Activated T-cell treated with anti-CD3 and anti-CD28 coated beads, Interleukin-2, amount 50 U/mL, for 24 hours (primary cell): ENCODE measurements around the gene KCNC4.

Experiments
- DNase-seq: peaks from one replicate; pipeline ENCODE4 v3.0.0-alpha.2; 2020
- H3K27ac Mint-ChIP-seq: 2 replicates; pipeline ENCODE4 v1.8.0; 2020; ENCODE audit warnings: mild to moderate bottlenecking, mixed read lengths
- H3K27me3 Mint-ChIP-seq: 2 replicates; pipeline ENCODE4 v1.8.0; 2020; ENCODE audit warnings: mixed read lengths
- H3K36me3 Mint-ChIP-seq: 2 replicates; pipeline ENCODE4 v1.8.0; 2020; ENCODE audit warnings: low read depth, mixed read lengths
- H3K4me1 Mint-ChIP-seq: 2 replicates; pipeline ENCODE4 v1.8.0; 2020; ENCODE audit warnings: low read depth, mixed read lengths
- H3K4me3 Mint-ChIP-seq: 2 replicates; pipeline ENCODE4 v1.8.0; 2020; ENCODE audit warnings: mild to moderate bottlenecking, moderate library complexity, mixed read lengths
- H3K9me3 Mint-ChIP-seq: 2 replicates; pipeline ENCODE4 v1.8.0; 2020; ENCODE audit warnings: mixed read lengths

The KCNC4 gene

DNA sequence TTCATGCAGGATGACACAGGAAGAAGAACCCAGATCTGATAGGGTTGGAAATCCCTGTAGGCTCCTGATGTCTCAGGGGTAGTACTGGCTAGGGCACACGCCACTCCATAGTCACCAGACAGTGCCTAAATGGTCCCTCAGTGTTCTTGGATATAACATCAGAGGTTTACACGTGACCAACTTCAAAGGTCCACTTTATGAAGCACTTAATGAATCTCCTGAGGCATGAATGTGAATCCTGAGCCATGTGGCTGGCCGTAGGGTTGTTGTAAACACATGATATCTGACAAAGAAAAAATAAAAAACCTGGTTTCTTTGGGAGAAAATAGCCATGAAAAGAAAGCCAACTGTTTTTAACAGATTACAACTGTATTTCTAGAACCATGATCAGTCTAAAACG is 32.3 kb upstream of the KCNC4 start:
- Mint-ChIP-seq H3K27me3 (peaks cover 7% of the 10 kb centered on the region), H3K4me1 (no peaks in the 10 kb centered on the region), H3K27ac (no peak overlapping the region), H3K36me3 (no peaks in the 10 kb centered on the region), H3K4me3 (no peak overlapping the region), H3K9me3 (no peaks in the 10 kb centered on the region)
- DNase-seq: no peak

DNA sequence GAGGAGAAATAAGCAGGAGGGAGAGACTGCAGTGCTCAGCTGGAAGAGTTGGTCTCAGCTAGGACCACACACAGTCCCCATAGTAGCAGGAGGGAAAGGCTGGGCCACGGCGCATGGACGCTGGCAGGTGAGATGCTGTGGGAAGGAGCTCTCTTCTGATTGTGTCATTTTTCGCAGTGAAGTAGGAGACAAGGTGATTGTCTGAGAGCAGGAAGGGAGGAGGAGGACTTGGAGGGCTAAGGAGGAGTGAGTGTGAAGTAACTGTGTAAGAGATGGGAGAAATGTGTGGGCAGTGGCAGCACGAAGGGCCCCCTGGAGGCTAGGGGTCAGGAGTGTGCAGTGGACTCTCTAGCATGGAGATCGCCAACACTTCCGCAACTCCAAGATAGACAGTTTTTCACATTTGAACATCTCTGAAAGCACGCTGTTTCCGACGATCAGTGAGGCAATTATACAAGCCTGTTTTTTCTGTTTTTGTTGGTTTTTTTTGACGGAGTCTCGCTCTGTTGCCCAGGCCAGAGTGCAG is 26.4 kb upstream of the KCNC4 start:
- no peaks in the 10 kb centered on the region for H3K36me3 Mint-ChIP-seq
- H3K27me3 Mint-ChIP-seq: peaks cover 9% of the 10 kb centered on the region
- DNase-seq: no peak
- no peaks in the 10 kb centered on the region for H3K4me1 Mint-ChIP-seq
- no peak overlapping the region for H3K4me3 Mint-ChIP-seq
- no peak overlapping the region for H3K27ac Mint-ChIP-seq
- H3K9me3 Mint-ChIP-seq: no peaks in the 10 kb centered on the region

DNA sequence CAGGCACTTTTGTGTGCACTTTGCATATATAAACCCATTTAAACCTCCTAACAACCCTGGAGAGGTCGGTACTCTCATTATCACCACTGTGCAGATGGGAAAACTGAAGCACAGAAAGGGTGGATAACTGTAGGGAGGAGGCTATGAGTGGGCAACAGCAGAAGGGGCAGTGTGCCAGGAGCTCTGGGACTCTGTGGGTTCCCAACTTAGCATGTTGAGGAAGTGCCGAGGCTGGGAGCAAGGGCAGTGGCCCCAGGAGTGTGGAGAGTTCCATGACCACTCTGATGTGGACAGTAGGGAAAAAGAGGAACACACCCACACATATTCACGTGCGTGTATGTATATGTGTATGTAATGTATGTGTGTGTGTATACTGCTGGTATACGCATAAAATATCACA is 25.7 kb upstream of the KCNC4 start:
- no peak overlapping the region for H3K4me3 Mint-ChIP-seq
- no peak for DNase-seq
- no peaks in the 10 kb centered on the region for H3K9me3 Mint-ChIP-seq
- peaks cover 9% of the 10 kb centered on the region for H3K27me3 Mint-ChIP-seq
- no peaks in the 10 kb centered on the region for H3K36me3 Mint-ChIP-seq
- H3K27ac Mint-ChIP-seq: no peak overlapping the region
- no peaks in the 10 kb centered on the region for H3K4me1 Mint-ChIP-seq

DNA sequence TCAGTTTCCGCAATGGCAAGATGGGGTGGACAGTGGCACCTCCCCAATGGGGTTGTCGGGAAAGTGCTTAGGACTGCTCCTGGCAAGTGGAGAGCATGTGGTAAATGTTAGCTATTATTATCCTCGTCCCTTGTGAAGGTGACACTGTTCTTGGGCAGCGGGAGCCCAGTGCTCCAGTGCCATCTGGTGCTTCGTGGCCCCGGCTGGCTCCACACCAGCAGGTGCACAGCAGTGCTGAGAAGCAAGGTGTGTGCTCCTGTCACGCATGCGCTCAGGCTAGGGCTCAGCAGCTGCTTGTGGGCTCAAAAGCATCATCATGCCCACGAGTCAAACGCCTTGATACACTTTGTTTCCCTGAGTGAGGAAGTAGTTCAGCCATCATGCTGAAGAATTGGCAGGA is 24.9 kb upstream of the KCNC4 start:
- H3K36me3 Mint-ChIP-seq: no peaks in the 10 kb centered on the region
- H3K9me3 Mint-ChIP-seq: no peaks in the 10 kb centered on the region
- peaks cover 9% of the 10 kb centered on the region for H3K27me3 Mint-ChIP-seq
- H3K27ac Mint-ChIP-seq: no peak overlapping the region
- H3K4me3 Mint-ChIP-seq: no peak overlapping the region
- no peak for DNase-seq
- no peaks in the 10 kb centered on the region for H3K4me1 Mint-ChIP-seq

DNA sequence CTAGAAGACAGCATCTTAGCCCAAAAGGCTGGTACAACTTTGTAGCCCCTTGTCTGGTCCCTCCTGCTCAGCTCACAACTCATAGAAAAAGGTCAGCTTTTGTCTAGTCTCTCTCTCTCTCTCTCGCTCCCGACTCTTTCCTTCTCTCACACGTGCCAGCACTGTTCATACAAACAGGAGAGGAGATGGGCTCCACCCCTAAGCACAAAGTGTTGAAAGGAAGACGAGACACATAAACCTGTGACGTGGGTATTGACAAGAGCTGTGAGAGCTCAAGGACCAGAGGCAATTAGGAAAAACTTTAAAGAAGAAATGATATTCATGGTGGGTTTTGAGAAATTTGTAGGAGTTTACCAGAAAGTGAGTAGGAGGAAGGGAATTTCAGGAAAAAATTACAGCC is 23.6 kb upstream of the KCNC4 start:
- no peak for DNase-seq
- H3K27ac Mint-ChIP-seq: no peak overlapping the region
- peaks cover 8% of the 10 kb centered on the region for H3K4me1 Mint-ChIP-seq
- H3K4me3 Mint-ChIP-seq: no peak overlapping the region
- H3K9me3 Mint-ChIP-seq: no peaks in the 10 kb centered on the region
- peaks cover 9% of the 10 kb centered on the region for H3K27me3 Mint-ChIP-seq
- H3K36me3 Mint-ChIP-seq: no peaks in the 10 kb centered on the region

DNA sequence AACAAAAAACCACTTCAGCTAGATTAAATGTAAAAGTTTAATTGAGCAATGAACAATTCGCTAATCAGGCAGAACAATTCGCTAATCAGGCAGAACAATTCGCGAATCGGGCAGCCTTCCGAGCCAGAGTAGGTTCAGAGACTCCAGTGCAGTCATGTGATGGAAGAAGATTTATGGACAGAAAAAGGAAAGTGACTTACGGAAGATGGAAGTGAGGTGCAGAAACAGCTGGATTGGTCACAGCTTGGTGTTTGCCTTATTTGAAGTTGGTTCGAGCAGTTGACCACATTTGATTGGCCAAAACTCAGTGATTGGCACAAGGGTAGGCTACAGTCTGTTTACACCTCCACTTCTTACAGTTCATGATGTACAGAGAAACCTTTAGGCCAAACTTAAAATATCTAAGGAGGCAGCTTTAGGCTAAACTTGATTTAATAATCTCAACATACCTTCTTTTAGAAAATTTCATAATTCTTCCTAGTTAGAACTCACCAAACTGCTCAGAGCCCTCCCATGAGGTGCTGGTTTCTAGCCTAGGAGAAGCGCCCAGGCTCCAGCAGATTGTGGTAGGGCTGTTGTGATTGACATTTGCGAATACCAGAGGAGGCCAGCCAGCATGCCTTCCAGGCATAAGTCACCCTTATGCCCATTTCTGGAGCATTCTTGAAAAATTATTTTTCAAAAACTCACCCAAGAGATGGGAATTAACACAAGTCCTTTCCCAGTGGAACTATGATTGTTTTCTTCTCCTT is 22.8 kb upstream of the KCNC4 start:
- Mint-ChIP-seq H3K36me3 (no peaks in the 10 kb centered on the region), H3K27me3 (peaks cover 9% of the 10 kb centered on the region), H3K4me1 (peaks cover 8% of the 10 kb centered on the region), H3K9me3 (no peaks in the 10 kb centered on the region), H3K4me3 (no peak overlapping the region), H3K27ac (no peak overlapping the region)
- no peak for DNase-seq

DNA sequence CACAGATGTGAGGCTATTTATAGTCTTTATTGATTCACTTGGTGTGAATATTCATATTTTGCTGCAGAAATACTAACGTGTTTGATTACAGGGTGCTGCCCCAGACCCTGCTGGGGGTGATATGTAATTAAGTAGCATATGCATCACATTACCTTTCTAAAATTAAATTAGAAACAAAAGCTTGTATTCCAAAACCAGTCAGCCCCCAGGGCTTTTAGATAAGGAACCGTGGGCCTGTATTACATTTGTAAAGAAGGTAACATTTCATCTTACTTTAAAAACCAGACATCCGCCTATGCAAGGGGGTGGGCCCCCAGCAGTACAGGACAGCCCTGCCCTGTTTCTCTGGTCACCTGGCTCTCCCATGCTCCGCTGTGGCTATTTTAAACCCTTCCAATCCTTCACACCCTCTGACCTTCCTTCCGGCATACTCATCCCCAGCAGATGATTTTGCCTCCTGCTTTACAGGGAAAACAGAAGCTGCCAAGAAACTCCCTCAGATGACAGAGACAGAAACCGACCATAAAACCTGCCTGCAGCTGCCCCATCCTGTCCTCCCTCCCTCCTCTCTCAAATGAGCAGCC is 22.0 kb upstream of the KCNC4 start:
- Mint-ChIP-seq H3K27ac (no peak overlapping the region), H3K27me3 (peaks cover 9% of the 10 kb centered on the region), H3K36me3 (no peaks in the 10 kb centered on the region), H3K4me3 (no peak overlapping the region), H3K4me1 (peaks cover 8% of the 10 kb centered on the region), H3K9me3 (no peaks in the 10 kb centered on the region)
- no peak for DNase-seq

DNA sequence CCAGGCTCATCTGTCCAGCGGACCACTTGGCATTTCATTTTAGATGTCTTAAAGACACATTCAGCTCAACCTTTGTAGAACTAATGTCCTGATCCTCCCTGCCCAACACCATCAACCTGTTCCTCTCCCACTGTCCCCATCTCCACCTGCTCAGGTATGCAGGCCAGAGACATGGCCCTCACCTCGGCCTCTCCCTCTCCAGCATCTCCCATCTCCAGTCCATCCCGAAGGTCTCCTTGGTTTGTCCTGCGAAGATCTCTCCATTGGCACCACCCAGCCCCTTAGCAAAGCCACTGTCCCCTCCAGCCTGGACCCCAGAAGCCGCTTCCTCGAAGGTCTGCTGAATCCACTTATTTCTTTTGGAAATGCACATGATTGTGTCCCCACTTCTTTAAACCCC is 20.9 kb upstream of the KCNC4 start:
- Mint-ChIP-seq H3K36me3 (no peaks in the 10 kb centered on the region), H3K9me3 (no peaks in the 10 kb centered on the region), H3K27ac (no peak overlapping the region), H3K27me3 (peaks cover 9% of the 10 kb centered on the region), H3K4me1 (peaks cover 8% of the 10 kb centered on the region), H3K4me3 (no peak overlapping the region)
- no peak for DNase-seq

DNA sequence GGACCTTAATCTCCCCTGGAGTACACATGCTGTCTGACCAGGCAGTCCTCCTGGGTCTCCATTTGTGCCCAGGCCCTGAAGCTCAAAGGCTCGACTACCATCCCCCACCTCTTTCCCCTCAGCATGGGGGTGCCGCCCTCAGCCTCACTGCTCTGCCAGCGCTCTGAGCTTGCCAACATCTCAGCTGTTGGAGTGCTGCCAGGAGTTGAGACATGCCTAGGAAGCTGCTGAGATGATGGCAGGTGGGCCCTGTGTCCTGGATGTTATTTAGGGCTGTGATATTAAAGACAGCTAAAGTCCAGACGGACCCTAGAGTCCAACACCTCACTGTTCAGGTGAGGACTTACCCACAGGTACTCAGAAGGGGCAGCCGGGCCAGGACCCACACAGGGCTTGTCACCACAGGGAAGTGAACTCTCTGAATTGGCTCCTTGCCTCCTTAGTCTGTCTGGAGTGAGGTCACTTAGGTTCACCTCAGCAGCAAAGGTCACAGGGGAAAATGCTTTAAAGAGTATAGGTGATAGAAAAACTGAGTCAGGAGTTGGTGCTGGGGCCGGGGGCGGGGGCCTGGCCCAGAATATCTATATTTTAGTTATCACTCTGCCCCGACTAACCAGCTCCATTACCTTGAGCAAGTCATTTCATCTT is 19.7 kb upstream of the KCNC4 start:
- Mint-ChIP-seq H3K9me3 (no peaks in the 10 kb centered on the region), H3K4me3 (no peak overlapping the region), H3K27ac (no peak overlapping the region), H3K27me3 (peaks cover 3% of the 10 kb centered on the region), H3K4me1 (peaks cover 8% of the 10 kb centered on the region), H3K36me3 (no peaks in the 10 kb centered on the region)
- DNase-seq: no peak

DNA sequence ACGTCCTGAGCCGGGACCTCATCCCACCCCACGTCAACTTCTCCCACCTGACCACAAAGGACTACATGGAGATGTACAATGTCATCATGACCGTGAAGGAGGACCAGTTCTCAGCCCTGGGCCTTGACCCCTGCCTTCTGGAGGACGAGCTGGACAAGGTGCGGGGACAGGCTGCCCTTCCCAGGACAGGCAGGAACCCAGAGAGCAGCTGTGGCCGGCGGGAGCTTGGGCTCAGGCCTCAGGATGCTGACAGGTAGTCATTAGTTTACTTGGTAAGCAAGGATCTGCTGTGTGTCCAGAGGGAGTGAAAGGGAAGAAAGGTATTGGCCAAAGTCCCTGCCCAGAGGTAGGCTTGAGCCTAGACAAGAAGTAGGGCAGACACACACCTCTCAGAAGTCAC is 17.6 kb upstream of the KCNC4 start:
- no peak for DNase-seq
- Mint-ChIP-seq H3K36me3 (no peaks in the 10 kb centered on the region), H3K27ac (no peak overlapping the region), H3K4me1 (peaks cover 8% of the 10 kb centered on the region), H3K27me3 (no peaks in the 10 kb centered on the region), H3K4me3 (no peak overlapping the region), H3K9me3 (no peaks in the 10 kb centered on the region)

DNA sequence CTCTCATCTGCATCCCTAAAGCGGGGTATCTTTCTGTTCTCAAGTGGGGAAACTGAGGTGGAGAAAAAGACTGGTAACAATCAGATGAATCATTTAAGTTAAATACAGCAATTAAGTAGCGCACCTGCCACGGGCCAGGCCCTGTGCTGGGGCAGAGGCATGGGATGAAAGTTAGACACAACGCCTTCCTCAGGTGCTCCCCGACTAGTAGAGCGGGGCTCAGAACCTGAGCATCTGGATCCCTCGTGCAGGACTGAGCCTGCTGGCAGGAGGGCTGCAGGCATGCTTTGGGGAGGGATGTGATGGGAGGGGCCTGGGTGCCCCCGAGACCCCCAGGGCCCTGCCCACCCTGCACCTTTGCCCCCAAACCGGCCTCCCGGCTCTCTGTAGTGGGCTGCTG is 14.9 kb upstream of the KCNC4 start:
- no peak for DNase-seq
- Mint-ChIP-seq H3K36me3 (no peaks in the 10 kb centered on the region), H3K4me3 (no peak overlapping the region), H3K27ac (no peak overlapping the region), H3K9me3 (no peaks in the 10 kb centered on the region), H3K27me3 (no peaks in the 10 kb centered on the region), H3K4me1 (peaks cover 8% of the 10 kb centered on the region)

DNA sequence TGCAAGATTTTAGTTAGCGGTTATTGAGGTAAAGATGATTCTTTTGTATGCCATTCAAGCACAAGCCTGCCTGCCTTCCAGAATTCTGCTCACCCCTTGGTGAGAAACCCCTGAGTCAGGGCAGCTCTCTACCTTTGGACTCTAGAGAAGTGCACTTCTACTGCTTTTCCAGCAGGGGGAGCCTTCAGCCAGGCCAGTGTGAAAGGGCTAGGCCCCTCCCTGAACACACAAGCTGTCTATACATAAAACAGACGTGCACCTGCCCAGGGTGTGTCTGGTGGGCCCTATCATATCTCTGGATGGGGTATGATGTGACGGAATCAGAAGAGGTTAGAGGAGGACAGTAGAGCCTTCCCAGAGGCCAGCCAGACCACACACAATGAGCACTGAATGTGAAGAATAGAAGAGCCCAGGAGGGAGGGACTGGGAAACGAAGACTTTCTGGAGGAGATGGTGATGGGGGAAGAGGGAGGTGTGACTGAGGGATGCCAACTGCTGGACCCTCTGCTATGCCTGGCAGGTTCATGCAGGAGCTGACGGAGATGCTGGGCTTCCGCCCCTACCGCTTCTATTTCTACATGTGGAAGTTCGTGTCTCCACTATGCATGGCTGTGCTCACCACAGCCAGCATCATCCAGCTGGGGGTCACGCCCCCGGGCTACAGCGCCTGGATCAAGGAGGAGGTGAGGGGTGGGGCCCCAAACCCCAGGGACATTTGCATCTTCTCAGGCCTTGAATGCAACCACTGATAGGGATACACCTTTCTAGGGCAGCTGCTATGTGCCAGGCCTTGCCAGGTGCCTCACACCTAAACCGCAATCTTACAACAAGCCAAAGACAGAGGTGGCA is 13.0 kb upstream of the KCNC4 start:
- Mint-ChIP-seq H3K4me1 (no peaks in the 10 kb centered on the region), H3K4me3 (no peak overlapping the region), H3K36me3 (no peaks in the 10 kb centered on the region), H3K27me3 (no peaks in the 10 kb centered on the region), H3K27ac (no peak overlapping the region), H3K9me3 (no peaks in the 10 kb centered on the region)
- DNase-seq: peak; percentile 64

DNA sequence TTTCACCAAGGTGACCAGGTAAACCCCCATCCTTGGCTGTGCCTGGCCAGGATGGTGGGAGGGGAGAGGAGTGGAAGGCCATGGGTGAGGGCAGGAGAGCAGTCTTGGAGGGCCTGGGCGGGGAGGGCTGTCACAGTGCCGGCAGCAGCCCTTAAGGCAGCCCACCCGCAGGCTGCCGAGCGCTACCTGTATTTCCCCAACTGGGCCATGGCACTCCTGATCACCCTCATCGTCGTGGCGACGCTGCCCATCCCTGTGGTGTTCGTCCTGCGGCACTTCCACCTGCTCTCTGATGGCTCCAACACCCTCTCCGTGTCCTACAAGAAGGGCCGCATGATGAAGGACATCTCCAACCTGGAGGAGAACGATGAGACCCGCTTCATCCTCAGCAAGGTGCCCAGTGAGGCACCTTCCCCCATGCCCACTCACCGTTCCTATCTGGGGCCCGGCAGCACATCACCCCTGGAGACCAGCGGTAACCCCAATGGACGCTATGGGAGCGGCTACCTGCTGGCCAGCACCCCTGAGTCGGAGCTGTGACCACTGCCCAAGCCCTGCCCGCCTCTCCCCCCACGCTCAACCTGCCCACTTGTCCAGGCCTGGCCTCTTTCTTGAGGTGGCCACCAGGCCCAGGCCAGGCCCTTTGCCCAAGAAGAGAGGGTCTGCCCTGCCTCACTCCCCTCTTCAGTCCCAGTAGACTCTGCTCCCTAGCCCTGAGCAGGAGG is 12.0 kb upstream of the KCNC4 start:
- Mint-ChIP-seq H3K27ac (no peak overlapping the region), H3K4me3 (no peak overlapping the region), H3K27me3 (no peaks in the 10 kb centered on the region), H3K9me3 (no peaks in the 10 kb centered on the region), H3K36me3 (no peaks in the 10 kb centered on the region), H3K4me1 (peaks cover 3% of the 10 kb centered on the region)
- DNase-seq: no peak

DNA sequence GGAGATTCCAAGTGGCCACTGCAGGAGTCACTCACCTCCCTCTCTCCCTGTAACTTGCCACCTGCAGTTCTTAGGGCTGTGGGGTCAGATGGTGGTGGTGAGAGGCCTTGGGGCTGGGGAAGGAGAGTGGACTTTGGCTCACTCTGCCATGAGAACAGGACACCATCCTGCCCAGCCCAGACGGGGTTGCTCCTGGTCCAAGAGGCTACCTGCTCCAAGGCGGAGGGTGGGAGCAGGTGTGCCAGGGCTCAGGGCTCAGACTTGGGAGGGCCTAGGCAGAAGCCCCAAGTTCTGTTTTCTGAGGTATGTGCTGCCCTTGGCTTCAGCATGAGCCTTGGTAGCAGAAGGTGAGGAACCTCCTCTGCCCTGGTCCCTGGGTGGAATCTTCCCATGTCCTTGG is 11.4 kb upstream of the KCNC4 start:
- Mint-ChIP-seq H3K9me3 (no peaks in the 10 kb centered on the region), H3K27ac (no peak overlapping the region), H3K27me3 (no peaks in the 10 kb centered on the region), H3K4me3 (no peak overlapping the region), H3K36me3 (no peaks in the 10 kb centered on the region), H3K4me1 (peaks cover 10% of the 10 kb centered on the region)
- DNase-seq: no peak
